Measurements from ENCODE around the gene RWDD4.
A peak's percentile ranks its signal among the peaks of the same experiment; 100 is the strongest.

The RWDD4 gene

DNA sequence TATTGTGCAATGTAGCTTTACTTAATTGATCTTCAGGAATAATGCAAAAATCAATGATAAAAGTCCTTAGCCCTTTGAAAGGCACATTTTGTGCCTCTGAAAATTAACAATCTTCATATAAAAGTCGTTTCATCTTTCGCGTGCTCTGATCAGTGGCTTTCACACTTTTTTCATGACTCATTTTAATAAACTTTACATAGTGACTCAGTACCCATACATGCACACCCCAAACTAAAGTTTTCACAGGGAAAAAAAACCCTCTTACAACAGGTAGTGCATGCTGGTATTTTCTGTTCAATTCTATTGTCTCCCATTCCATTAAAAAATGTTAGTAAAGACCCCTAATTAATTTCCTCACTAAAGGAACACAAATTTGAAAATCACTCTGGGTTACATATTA is 21.5 kb downstream of the RWDD4 start:
- H3K4me1 ChIP-seq (ENCODE audit: control insufficient read depth, insufficient read depth, low read depth, low read length), result peaks cover 6% of the 10 kb centered on the region
- peaks cover 0 to 7% of the 10 kb centered on the region in 2 experiments for H3K36me3 ChIP-seq (ENCODE audit: control insufficient read depth in 1 of 2, insufficient read depth in 2 of 2, low read depth in 1 of 2, low read length in 2 of 2)
- H4K8ac ChIP-seq (ENCODE audit: low read length), result no peak overlapping the region
- H3K27ac ChIP-seq (ENCODE audit: low read length, poor library complexity, severe bottlenecking), result no peak overlapping the region
- H2AFZ ChIP-seq (ENCODE audit: low read depth, low read length), result no peak overlapping the region
- no peak overlapping the region for H3K18ac ChIP-seq (ENCODE audit: low read depth in 1 of 2, low read length in 2 of 2)
- no peak overlapping the region for H2BK12ac ChIP-seq (ENCODE audit: low read length in 2 of 2)
- no peaks in the 10 kb centered on the region for H3K9me3 ChIP-seq (ENCODE audit: control insufficient read depth, low read length)
- no peak overlapping the region for H2AK5ac ChIP-seq (ENCODE audit: low read length, severe bottlenecking)
- H2BK15ac ChIP-seq (ENCODE audit: low read depth, poor library complexity, severe bottlenecking), result no peak overlapping the region
- DNase-seq, result peak; percentile 51
- no peak overlapping the region for H2BK120ac ChIP-seq (ENCODE audit: low read depth, low read length)
- H3K4me3 ChIP-seq (ENCODE audit: insufficient read depth in 1 of 2, low read depth in 1 of 2, low read length in 2 of 2), result no peak overlapping the region
- no peaks in the 10 kb centered on the region for H3K27me3 ChIP-seq (ENCODE audit: control insufficient read depth in 1 of 2, insufficient read depth in 1 of 2, low read length in 2 of 2)
- no peak overlapping the region for H3K4me2 ChIP-seq (ENCODE audit: low read length, poor library complexity, severe bottlenecking)
- no peak overlapping the region for H3K23ac ChIP-seq (ENCODE audit: low read length in 2 of 2)
- H2BK5ac ChIP-seq (ENCODE audit: low read depth, low read length, poor library complexity, severe bottlenecking), result no peak overlapping the region
- H3K79me1 ChIP-seq (replicated peaks; ENCODE audit: low read length, poor library complexity, severe bottlenecking), result no peaks in the 10 kb centered on the region
- H3K14ac ChIP-seq (ENCODE audit: low read length in 2 of 2), result no peak overlapping the region
- no peak overlapping the region for H3K9ac ChIP-seq (ENCODE audit: low read length)
- H4K91ac ChIP-seq (ENCODE audit: low read length), result no peak overlapping the region
- WGBS, result 25% methylated on average over 3 of the region's 3 CpGs
- no peak overlapping the region for H3K4ac ChIP-seq (ENCODE audit: low read depth in 1 of 2, low read length in 2 of 2)

DNA sequence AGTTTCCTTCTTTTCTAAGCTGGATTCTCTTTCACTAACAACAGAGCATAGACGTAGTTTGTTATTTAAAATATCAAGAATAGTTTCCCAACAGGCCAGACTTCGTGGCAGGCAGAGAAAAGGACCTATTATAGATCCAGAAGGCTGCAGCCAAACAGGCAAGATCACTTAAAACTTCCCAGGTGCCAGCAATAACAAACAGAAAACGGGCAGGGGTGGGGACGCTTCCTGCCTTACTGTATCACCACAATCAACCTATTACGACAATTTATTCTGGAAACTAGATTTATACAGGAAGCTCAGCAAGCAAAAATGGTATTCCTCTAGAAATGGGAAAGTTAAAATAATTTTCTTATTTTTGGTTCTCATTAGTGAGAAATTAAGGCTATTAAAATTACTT is 22.1 kb downstream of the RWDD4 start:
- 70% methylated on average over 4 of the region's 5 CpGs for WGBS
- Histone ChIP-seq H3K4me1 (ENCODE audit: control insufficient read depth, insufficient read depth, low read depth, low read length) (peaks cover 6% of the 10 kb centered on the region), H3K27ac (ENCODE audit: low read length, poor library complexity, severe bottlenecking) (peak overlapping the region; percentile 32), H2BK120ac (ENCODE audit: low read depth, low read length) (no peak overlapping the region), H2AK5ac (ENCODE audit: low read length, severe bottlenecking) (no peak overlapping the region), H3K9me3 (ENCODE audit: control insufficient read depth, low read length) (no peaks in the 10 kb centered on the region), H2AFZ (ENCODE audit: low read depth, low read length) (no peak overlapping the region), H4K91ac (ENCODE audit: low read length) (no peak overlapping the region), H2BK5ac (ENCODE audit: low read depth, low read length, poor library complexity, severe bottlenecking) (no peak overlapping the region), H4K8ac (ENCODE audit: low read length) (no peak overlapping the region), H3K4ac (ENCODE audit: low read depth in 1 of 2, low read length in 2 of 2) (no peak overlapping the region), H3K4me2 (ENCODE audit: low read length, poor library complexity, severe bottlenecking) (peak overlapping the region; percentile 31), H2BK12ac (ENCODE audit: low read length in 2 of 2) (no peak overlapping the region), H3K4me3 (ENCODE audit: insufficient read depth in 1 of 2, low read depth in 1 of 2, low read length in 2 of 2) (no peak overlapping the region), H3K79me1 (replicated peaks; ENCODE audit: low read length, poor library complexity, severe bottlenecking) (no peaks in the 10 kb centered on the region), H3K23ac (ENCODE audit: low read length in 2 of 2) (no peak overlapping the region), H2BK15ac (ENCODE audit: low read depth, poor library complexity, severe bottlenecking) (no peak overlapping the region), H3K36me3 (ENCODE audit: control insufficient read depth in 1 of 2, insufficient read depth in 2 of 2, low read depth in 1 of 2, low read length in 2 of 2) (peaks cover 0 to 5% of the 10 kb centered on the region in 2 experiments), H3K18ac (ENCODE audit: low read depth in 1 of 2, low read length in 2 of 2) (no peak overlapping the region), H3K27me3 (ENCODE audit: control insufficient read depth in 1 of 2, insufficient read depth in 1 of 2, low read length in 2 of 2) (no peaks in the 10 kb centered on the region), H3K14ac (ENCODE audit: low read length in 2 of 2) (no peak overlapping the region), H3K9ac (ENCODE audit: low read length) (no peak overlapping the region)
- DNase-seq, result no peak

DNA sequence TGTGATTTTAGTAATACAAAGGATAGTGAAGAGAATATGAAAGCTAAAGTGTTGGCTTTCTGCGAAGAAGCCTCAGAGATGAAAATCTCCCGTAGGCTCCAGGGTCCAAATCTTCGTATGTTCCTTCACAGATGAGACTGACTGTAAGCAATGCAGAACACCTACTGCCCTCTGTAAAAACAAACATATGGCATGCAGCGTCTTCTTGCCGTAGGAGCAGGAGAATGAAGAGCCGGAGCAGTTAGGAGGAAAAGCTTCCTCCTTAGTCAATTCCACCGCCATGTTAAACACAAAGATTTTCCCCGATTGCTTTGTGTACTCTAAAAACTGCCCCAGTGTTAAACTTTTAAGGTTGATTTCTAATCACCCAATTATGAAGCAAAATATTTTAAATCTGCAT is 22.5 kb downstream of the RWDD4 start:
- WGBS, result 88% methylated on average over 8 of the region's 8 CpGs
- Histone ChIP-seq H3K36me3 (ENCODE audit: control insufficient read depth in 1 of 2, insufficient read depth in 2 of 2, low read depth in 1 of 2, low read length in 2 of 2) (peaks cover 0 to 2% of the 10 kb centered on the region in 2 experiments), H2BK12ac (ENCODE audit: low read length in 2 of 2) (no peak overlapping the region), H3K4ac (ENCODE audit: low read depth in 1 of 2, low read length in 2 of 2) (no peak overlapping the region), H4K8ac (ENCODE audit: low read length) (no peak overlapping the region), H3K9me3 (ENCODE audit: control insufficient read depth, low read length) (no peaks in the 10 kb centered on the region), H3K4me1 (ENCODE audit: control insufficient read depth, insufficient read depth, low read depth, low read length) (peaks cover 6% of the 10 kb centered on the region), H3K79me1 (replicated peaks; ENCODE audit: low read length, poor library complexity, severe bottlenecking) (no peaks in the 10 kb centered on the region), H3K23ac (ENCODE audit: low read length in 2 of 2) (no peak overlapping the region), H3K14ac (ENCODE audit: low read length in 2 of 2) (no peak overlapping the region), H3K4me3 (ENCODE audit: insufficient read depth in 1 of 2, low read depth in 1 of 2, low read length in 2 of 2) (no peak overlapping the region), H2BK15ac (ENCODE audit: low read depth, poor library complexity, severe bottlenecking) (no peak overlapping the region), H2AK5ac (ENCODE audit: low read length, severe bottlenecking) (no peak overlapping the region), H3K27me3 (ENCODE audit: control insufficient read depth in 1 of 2, insufficient read depth in 1 of 2, low read length in 2 of 2) (no peaks in the 10 kb centered on the region), H2AFZ (ENCODE audit: low read depth, low read length) (no peak overlapping the region), H3K27ac (ENCODE audit: low read length, poor library complexity, severe bottlenecking) (peak overlapping the region; percentile 32), H3K18ac (ENCODE audit: low read depth in 1 of 2, low read length in 2 of 2) (no peak overlapping the region), H4K91ac (ENCODE audit: low read length) (no peak overlapping the region), H2BK5ac (ENCODE audit: low read depth, low read length, poor library complexity, severe bottlenecking) (no peak overlapping the region), H2BK120ac (ENCODE audit: low read depth, low read length) (no peak overlapping the region), H3K4me2 (ENCODE audit: low read length, poor library complexity, severe bottlenecking) (no peak overlapping the region), H3K9ac (ENCODE audit: low read length) (no peak overlapping the region)
- no peak for DNase-seq

- Histone ChIP-seq H3K23ac (ENCODE audit: low read length in 2 of 2) (no peak overlapping the region), H3K18ac (ENCODE audit: low read depth in 1 of 2, low read length in 2 of 2) (no peak overlapping the region), H2AK5ac (ENCODE audit: low read length, severe bottlenecking) (no peak overlapping the region), H2AFZ (ENCODE audit: low read depth, low read length) (no peak overlapping the region), H3K9ac (ENCODE audit: low read length) (no peak overlapping the region), H3K79me1 (replicated peaks; ENCODE audit: low read length, poor library complexity, severe bottlenecking) (no peaks in the 10 kb centered on the region), H4K91ac (ENCODE audit: low read length) (no peak overlapping the region), H2BK120ac (ENCODE audit: low read depth, low read length) (no peak overlapping the region), H4K8ac (ENCODE audit: low read length) (no peak overlapping the region), H3K36me3 (ENCODE audit: control insufficient read depth in 1 of 2, insufficient read depth in 2 of 2, low read depth in 1 of 2, low read length in 2 of 2) (no peaks in the 10 kb centered on the region), H3K4me3 (ENCODE audit: insufficient read depth in 1 of 2, low read depth in 1 of 2, low read length in 2 of 2) (no peak overlapping the region), H3K27me3 (ENCODE audit: control insufficient read depth in 1 of 2, insufficient read depth in 1 of 2, low read length in 2 of 2) (no peaks in the 10 kb centered on the region), H3K9me3 (ENCODE audit: control insufficient read depth, low read length) (no peaks in the 10 kb centered on the region), H3K14ac (ENCODE audit: low read length in 2 of 2) (no peak overlapping the region), H3K4ac (ENCODE audit: low read depth in 1 of 2, low read length in 2 of 2) (no peak overlapping the region), H3K4me2 (ENCODE audit: low read length, poor library complexity, severe bottlenecking) (no peak overlapping the region), H3K27ac (ENCODE audit: low read length, poor library complexity, severe bottlenecking) (no peak overlapping the region), H2BK12ac (ENCODE audit: low read length in 2 of 2) (no peak overlapping the region), H2BK15ac (ENCODE audit: low read depth, poor library complexity, severe bottlenecking) (no peak overlapping the region), H3K4me1 (ENCODE audit: control insufficient read depth, insufficient read depth, low read depth, low read length) (peaks cover 6% of the 10 kb centered on the region), H2BK5ac (ENCODE audit: low read depth, low read length, poor library complexity, severe bottlenecking) (no peak overlapping the region)
- no peak for DNase-seq
- 98% methylated on average over 5 of the region's 5 CpGs for WGBS
Observed at GRCh38 chr4:183635741-183636140, 23.2 kb downstream of the RWDD4 start.
